Measurements from ENCODE around the gene MFSD12.
A peak's percentile ranks its signal among the peaks of the same experiment; 100 is the strongest.
"Not testable (repeated sequence)": the region's sequence is repeated elsewhere in the genome, so short reads cannot be mapped to it uniquely, and the experiment has no call there.

The MFSD12 gene

DNA sequence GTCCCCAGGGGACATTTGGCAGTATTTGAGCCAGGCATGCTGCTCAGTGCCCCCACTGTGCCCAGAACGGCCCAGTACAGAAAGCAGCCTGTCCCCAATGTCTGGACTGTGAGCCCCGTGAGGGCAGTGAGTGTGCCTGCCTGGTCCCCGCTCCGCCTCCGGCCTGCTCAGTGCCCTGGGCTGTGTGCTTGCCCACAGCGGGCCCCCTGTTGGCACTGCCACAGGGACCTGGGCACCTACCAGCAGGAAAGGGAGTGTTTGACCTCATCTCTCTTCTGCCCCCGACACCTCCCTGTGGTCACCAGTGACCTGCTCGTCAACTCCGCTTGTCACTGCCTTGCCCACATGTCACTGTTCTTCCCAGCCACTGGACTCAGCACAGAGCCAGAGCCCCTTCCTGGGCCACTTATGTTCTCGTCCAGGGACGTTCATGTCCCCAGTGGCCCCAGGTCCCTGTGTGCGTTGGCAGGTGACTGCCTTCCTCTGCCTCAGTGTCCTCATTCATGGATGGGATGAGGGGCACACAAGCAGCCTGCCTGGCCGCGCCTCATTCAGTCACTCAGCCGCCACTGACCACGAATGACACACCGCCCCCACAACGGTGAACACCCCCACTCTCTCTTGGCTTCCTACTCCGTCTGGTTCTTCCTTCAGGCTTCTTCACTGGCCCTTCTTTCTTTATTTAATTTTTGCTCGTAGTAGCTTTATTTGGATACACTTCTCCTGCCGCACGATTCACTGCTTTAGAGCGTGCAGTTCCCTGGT, 48.4 kb downstream of the MFSD12 start:
- DNase-seq (ENCODE audit: low read depth in 2 of 3, low spot score in 2 of 3): no peak

DNA sequence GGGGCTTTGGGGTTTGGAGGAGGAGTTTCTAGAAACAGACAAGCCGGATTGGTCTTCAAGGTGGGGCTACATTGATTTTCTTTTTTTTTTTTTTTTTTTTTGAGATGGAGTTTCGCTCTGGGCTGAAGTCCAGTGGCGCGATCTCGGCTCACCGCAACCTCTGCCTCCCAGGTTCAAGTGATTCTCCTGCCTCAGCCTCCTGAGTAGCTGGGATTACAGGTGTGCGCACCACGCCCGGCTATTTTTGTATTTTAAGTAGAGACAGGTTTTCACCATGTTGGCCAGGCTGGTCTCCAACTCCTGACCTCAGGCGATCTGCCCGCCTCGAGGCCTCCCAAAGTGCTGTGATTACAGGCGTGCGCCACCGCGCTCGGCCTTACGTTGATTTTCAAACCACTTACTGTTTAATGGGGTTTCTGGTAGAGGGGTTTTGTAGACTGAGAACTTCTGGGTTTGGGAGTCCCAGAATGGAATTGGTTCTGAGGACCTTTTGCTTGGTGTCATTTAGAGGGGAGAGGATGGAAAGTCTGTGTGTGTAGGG, 49.2 kb downstream of the MFSD12 start:
- DNase-seq (ENCODE audit: low read depth in 2 of 3, low spot score in 2 of 3): not testable (repeated sequence)

DNA sequence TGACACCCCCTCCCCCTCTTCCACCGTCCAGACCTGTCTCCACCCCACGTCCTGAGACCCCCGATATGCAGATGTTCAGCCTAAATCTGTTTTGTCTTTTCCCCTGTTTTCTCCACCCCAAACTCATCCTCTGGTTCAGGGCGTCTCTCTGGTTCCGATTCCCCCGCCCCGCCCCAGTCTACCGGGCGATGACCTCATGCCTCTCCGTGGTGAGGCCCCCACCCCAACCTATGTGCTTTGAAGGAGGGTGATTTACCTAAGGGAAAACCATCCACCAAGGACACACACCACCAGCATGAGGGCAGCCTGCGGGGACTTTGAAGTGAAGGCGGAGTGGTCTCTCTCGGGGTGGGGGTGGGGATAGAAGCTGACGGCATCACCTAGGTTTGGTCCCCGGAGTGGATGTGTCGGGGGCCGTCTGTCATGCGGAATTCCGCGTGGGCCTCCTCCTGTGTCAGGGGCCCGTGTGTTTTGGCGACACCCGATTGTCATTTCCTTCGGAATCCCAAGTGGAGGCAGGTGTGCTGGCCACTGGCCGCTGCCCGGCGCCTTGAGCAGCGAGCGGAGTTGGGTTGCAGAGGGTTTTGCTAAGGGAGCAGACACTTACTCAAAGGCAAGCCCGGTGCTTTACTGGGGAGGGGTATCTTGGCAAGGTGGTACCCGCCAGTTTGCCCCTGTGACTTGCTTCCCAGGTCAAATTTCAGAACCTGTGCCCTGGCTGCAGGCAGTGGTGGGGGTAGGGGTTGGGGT, 49.8 kb downstream of the MFSD12 start:
- no peak for DNase-seq (ENCODE audit: low read depth in 2 of 3, low spot score in 2 of 3)

DNA sequence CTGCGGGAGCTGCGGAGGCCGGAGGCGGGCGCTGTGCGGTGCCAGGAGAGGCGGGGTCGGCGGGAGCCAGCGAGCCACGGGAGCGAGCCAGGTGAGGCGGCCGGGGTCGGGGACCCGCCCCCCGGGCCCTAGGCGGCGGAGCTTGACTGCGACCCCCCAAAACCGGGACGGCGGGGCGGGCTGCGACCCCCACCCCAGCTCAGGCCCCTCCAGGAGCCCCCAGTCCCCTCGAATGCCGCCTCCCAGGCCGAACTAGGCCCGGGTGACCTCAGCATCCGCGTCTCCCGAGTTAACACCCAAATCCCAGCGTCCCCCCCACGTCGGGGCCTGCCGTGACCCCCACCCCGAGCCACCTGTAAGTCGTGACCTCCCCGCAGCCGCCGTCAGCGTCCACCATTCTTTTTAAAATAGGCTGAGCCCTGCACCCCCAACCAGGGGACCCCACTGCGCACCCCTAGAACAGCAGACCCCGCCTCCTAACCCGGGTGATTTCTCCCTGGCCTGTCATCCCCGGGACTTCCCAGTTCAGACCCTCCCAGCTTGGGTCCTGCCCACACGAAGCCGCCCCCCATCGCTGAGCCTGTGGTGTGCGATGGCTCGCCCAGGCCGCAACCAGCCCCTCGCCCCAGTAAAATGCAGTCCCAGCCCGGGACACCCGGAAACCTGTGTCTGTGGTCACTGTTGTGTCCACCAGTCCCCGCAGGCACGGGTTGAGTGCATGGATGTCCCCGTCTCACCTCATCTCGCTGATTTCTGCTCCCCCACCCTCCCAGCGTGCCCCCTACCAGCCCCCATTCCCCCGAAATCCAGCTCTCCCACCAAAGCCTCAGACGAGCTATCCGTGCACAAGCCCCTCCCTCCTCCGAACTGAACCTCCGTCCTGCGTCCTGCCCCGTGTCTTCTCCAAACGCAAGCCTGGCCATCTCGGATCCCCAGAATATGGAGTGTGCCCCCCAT, 50.7 kb downstream of the MFSD12 start:
- DNase-seq (ENCODE audit: low read depth in 2 of 3, low spot score in 2 of 3): no peak

DNA sequence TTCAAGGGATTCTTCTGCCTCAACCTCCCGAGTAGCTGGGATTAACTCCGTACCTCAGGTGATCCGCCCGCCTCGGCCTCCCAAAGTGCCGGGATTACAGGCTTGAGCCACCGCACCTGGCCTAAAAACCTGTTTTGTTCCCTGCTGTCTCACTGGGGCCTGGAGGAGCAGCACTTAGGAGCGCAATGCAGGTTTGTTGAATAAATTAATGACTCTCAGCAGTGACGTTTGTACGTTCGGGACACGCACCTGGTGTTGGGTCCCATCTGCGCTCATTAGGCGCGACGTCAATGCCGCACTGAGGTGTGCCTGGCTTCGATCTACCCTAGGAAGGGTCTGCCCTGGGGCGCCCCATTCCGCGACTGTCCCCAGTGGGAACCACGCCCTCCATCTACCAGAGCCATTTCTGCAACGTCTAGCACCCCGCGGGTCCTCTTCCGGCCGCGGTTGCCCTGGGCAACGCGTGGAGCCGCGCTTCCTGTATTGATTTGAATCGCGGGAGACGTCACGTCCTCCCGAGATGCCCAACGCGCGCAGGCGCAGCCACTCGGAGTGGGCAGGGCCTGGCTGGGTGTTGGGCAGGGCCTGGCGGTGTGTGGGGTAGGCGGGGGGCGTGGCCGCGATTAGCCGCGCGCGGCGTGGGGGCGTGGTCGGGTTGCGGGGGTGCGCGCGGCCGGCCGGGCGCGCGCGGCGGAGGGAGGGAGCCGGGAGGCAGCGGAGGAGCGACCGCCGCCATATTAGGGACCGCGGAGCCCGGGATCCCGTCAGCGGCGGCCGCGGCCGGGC, 51.6 kb downstream of the MFSD12 start, which contains the start of gene FZR1:
Gene FZR1, plus strand, starts transcription at position 714 of the 786 bp plus-strand sequence. CDS start 16,679 bp downstream, outside the sequence.
- peak; percentile 97 to 100 (median 98) for DNase-seq (ENCODE audit: low read depth in 2 of 3, low spot score in 2 of 3)

DNA sequence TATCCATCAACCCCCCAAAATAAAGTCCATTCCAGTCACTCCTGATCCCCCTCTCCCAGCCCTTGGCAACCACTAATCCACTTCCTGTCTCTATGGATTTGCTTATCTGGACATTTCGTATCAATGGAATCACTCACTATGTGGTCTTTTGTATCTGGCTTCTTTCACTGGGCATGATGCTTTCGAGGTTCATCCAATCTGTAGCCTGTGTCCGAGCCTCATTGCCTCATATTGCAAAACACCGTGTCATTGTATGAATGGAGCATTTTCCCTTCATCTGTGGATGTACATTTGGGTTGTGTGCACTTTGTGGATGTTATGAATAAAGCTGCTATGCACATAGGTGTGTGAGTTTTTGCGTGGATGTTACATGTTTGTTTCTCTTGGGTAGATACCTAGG, 52.7 kb downstream of the MFSD12 start:
- no peak for DNase-seq (ENCODE audit: low read depth in 2 of 3, low spot score in 2 of 3)

DNA sequence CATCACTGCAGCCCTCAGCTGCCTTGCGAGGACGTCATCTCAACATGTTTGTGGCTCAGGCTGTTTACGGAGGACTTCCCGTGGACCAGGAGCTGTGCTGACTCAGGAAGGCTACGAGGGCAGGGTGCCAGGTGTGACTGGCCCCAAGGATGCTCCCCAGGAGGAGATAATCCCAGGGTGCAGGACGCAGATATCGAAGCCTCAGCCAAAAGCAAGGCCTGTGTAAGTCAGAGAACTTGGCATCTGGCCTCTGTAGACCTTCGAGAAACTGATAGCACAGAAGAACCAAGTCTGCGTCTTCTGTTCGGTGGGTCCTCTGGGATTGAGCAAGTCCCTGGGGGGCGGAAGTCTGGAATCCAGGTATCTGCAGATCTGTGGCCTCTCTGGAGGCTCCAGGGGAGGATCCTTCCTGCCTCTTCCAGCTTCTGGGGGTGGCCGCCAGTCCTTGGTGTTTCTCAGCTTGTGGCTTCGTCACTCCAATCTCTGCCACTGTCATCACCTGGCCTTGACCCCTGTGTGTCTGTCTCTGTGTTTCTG, 54.3 kb downstream of the MFSD12 start:
- DNase-seq (ENCODE audit: low read depth in 2 of 3, low spot score in 2 of 3): no peak

DNA sequence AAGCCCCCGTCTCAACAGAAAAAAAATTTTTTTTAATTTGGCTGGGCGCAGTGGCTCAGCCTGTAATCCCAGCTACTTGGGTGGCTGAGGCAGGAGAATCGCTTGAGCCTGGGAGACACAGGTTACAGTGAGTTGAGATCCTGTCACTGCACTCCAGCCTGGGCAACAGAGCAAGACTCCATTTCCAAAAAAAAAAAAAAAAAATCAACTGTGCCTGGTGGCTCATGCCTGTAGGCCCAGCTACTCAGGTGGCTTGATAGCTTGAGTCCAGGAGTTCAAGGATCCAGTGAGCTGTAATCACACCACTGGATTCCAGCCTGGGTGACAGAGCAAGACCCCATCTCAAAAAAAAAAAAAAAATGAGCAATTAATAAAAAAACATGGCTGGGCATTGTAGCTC, 55.6 kb downstream of the MFSD12 start:
- no peak for DNase-seq (ENCODE audit: low read depth in 2 of 3, low spot score in 2 of 3)

DNA sequence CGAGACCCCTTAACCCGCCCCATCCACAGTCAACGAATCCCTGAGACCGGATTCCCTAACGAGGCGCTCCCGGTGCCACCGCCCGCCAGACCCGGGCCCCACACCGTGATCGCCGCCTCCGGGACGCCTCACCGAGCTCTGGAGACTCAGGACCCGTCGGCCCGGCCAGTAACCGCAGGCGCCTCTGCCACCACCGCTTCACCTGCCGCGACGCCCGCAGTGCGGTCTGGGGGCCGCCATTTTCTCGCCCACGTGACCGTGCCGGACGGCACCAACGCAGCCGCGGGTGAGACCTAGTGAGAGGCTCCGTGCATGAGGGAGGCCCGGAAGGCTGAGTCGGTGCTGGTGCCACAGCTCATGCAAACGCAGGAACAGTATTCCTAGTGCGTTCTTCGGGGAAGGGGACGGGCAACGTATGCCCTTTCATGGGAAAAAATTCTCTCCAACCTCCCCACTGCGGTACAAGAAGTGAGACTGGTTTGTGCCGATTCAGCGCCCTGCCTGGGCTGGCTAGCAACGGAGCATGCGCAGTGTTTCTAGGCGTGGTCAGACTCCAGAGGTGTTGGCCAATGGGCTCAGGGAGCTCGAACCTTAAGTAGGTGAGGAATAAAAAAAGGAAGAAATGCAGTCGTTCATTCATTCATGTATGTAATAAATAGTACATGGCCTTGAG, 56.8 kb downstream of the MFSD12 start, which contains the start of gene DOHH:
Gene DOHH, minus strand, starts transcription at position 246 of the 673 bp plus-strand sequence. CDS start 3,860 bp downstream, outside the sequence.
- DNase-seq (ENCODE audit: low read depth in 2 of 3, low spot score in 2 of 3): peak; percentile 89 to 93 (median 89)

DNA sequence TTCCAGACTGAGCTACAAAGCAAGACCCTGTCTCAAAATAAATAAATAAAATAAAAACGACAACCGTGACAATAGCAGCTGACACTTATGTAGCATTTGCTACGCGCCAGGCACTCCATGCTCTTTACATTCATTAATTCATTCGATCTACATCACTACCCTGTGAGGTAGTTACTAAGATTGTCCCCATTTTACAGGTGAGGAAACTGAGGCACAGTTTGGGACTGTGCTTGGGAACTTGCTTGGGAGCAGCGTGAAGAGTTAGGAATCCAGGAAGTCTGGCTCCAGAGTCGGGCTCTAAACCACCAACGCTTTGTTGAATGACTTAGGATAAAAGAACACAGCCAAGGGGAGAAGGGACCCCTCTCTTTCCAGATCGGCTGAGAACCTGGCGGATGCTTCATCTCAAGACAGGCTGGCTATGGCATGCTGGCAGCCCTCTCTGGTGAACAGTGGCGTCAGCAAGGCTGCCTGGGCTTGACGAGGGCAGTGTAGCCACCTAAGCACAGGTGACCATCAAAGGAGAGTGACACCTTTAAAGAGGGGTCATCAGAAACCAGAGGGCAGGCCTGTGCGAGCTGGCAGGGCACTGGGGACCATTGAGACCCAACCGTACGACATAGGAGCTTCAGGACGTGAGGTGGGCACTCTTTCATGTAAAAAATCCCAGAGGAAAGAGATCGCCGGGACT, 57.5 kb downstream of the MFSD12 start:
- no peak for DNase-seq (ENCODE audit: low read depth in 2 of 3, low spot score in 2 of 3)

DNA sequence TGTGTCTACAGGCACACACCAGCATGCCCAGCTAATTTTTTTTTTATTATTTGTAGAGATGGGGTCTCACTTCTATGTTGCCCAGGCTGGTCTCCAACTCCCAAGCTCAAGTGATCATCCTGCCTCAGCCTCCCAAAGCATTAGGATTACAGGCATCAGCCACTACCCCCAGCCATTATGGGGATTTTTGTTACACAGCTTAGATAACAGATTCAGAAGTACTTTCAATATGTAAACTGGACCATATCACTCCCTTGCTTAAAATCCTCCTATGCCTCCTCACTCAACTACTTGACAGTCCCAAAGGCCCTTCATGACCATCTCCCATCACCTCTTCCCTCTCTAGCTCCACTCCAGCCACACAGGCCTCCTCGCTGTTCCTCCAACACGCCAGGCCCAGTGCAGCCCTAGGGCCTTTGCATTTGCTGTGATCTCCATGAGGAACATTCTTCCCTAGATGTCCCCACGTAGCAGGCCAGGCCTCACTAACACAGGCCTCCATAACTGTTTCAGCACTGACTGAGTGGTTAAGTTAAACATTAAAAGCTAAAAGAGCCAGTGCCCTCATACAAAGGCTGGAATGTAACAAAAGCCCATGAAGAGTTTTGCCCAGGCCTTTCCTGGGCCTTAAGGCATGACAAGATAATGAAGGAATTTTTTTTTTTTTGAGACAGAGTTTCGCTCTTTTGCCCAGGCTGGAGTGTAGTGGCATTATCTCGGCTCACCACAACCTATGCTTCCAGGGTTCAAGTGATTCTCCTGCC, 59.4 kb downstream of the MFSD12 start:
- DNase-seq (ENCODE audit: low read depth in 2 of 3, low spot score in 2 of 3): no peak

DNA sequence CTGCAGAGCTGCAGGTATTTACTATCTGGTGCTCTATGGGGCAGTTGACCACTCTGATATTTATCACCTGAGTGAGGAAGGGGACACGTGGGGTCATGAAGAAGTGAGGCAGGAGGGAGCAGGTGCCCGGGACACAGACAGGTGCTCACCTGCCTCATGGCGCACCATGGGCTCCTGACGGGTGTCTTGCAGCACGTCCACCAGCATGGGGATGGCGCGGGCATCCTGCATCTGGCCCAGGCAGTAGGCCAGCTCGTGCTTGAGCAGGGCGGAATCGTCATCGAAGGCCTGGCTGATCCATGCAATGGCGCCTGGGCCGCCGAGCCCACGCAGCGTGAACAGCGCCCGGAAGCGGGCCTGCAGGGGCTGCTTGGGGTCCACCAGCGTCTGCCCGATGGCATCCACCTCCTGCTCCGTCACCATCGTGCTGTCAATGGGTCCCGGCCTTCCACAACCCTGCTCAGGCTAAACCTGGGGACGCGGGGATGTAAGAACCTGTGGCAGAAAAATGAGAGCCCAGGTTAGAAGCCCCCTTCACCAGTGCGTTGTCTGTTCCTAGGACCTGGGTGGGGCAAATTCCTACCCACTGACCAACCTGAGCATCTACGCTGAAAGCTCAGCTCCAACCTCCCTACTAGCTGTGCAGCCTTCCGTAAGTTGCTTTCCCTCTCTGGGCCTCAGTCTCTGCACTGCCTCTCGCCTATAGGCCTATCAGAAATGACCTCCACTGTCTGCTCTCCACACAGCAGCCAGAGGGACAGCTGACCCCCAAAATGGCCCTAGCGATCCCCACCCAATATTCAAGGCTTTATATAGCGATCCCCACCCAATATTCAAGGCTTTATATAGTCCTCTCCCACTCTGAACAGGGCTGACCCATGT, 60.8 kb downstream of the MFSD12 start:
- no peak for DNase-seq (ENCODE audit: low read depth in 2 of 3, low spot score in 2 of 3)

DNA sequence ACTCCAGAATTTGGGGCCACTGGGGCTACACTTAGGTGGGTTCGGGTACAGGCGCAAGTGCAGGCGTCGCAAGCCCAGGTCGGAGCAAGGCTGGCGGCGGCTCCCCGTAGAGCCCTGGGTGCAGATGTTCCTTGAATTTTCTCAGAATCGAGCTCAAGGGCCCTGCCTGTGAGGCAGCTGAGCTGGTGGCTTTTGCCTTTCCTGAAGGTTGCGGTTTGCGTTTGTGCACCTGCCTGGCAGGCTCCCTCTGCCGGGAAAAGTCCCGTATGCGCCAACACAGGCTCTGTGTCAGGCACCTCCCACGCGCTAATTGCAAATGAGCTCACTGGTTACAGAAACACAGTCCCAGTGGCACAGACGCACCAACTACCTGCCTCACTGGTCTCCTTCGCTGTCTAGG, 62.8 kb downstream of the MFSD12 start:
- no peak for DNase-seq (ENCODE audit: low read depth in 2 of 3, low spot score in 2 of 3)

Measured in activated CD8-positive, alpha-beta memory T cell treated with anti-CD3 and anti-CD28 coated beads for 48 hours (primary cell).